Measurements from ENCODE around the gene PIAS4.
A peak's percentile ranks its signal among the peaks of the same experiment; 100 is the strongest.
"Not testable (repeated sequence)": the region's sequence is repeated elsewhere in the genome, so short reads cannot be mapped to it uniquely, and the experiment has no call there.

The PIAS4 gene

GRCh38 chr19:4007021-4007835 is at the start of gene PIAS4:
Gene PIAS4 (plus strand): TSS chr19:4007736. CDS start chr19:4007761, 25 bp downstream.
- DNase-seq (ENCODE audit: low spot score): peak; percentile 100

GRCh38 chr19:3958836-3959765 is 48.4 kb upstream of the PIAS4 start:
- DNase-seq (ENCODE audit: low spot score): no peak

- no peak for DNase-seq (ENCODE audit: low spot score)
These were observed 47.8 kb upstream of the PIAS4 start for GRCh38 chr19:3959766-3960131.

- no peak for DNase-seq (ENCODE audit: low spot score)
These were observed 46.5 kb upstream of the PIAS4 start for GRCh38 chr19:3961007-3961406.

GRCh38 chr19:3963458-3964255 is 43.9 kb upstream of the PIAS4 start:
- DNase-seq (ENCODE audit: low spot score): no peak

GRCh38 chr19:3964256-3965194 is 43.0 kb upstream of the PIAS4 start:
- no peak for DNase-seq (ENCODE audit: low spot score)

GRCh38 chr19:3966051-3967017 is 41.2 kb upstream of the PIAS4 start:
- no peak for DNase-seq (ENCODE audit: low spot score)

GRCh38 chr19:3967983-3968382 is 39.6 kb upstream of the PIAS4 start:
- DNase-seq (ENCODE audit: low spot score): not testable (repeated sequence)

- peak; percentile 82 for DNase-seq (ENCODE audit: low spot score)
These were observed 38.7 kb upstream of the PIAS4 start for GRCh38 chr19:3968556-3969434.

GRCh38 chr19:3969435-3970312 is 37.9 kb upstream of the PIAS4 start:
- DNase-seq (ENCODE audit: low spot score): no peak

GRCh38 chr19:3970313-3970807 is 37.2 kb upstream of the PIAS4 start:
- no peak for DNase-seq (ENCODE audit: low spot score)

- DNase-seq (ENCODE audit: low spot score): peak; percentile 88
These were observed 36.5 kb upstream of the PIAS4 start, which contains the start of gene DAPK3 for GRCh38 chr19:3970808-3971598. Gene DAPK3 (minus strand): TSS chr19:3971099. CDS start chr19:3969735, 1,364 bp downstream.

- DNase-seq (ENCODE audit: low spot score): no peak
These were observed 32.4 kb upstream of the PIAS4 start for GRCh38 chr19:3975144-3975543.

- peak; percentile 3 for DNase-seq (ENCODE audit: low spot score)
These were observed 31.9 kb upstream of the PIAS4 start for GRCh38 chr19:3975637-3976087.

GRCh38 chr19:3976495-3977241 is 30.9 kb upstream of the PIAS4 start:
- peak; percentile 4 for DNase-seq (ENCODE audit: low spot score)
